HEK293 (cell line): ENCODE data around the gene DRICH1.

Experiments used
- CTCF ChIA-PET: fragments of 350-600 bp; formaldehyde crosslinking; extraction: SDS; loops from one replicate; lab custom pipeline; 2021; ENCODE audit warnings: antibody characterized with exemption; lab: Yijun Ruan, JAX
- POLR2A ChIA-PET: fragments of 300-600 bp; formaldehyde crosslinking; extraction: SDS; loops from one replicate; lab custom pipeline; 2020; ENCODE audit warnings: antibody characterized with exemption, inconsistent platforms; lab: Yijun Ruan, JAX
- H3K27ac ChIP-seq: fragments of 200-500 bp; sonication (Bioruptor generic); 2 replicates; pipeline ENCODE4 v1.5.1; 2014; ENCODE audit warnings: low read depth, low read length, control low read depth, inconsistent platforms; ENCODE audit errors: extremely low read depth
- H3K36me3 ChIP-seq, 2 experiments: fragments of 200-500 bp in 1 of 2; sonication (Bioruptor generic) in 1 of 2; 1 replicate in 1 of 2; 2 replicates in 1 of 2; pipeline ENCODE4 v1.5.1; 2014 to 2017; ENCODE audit warnings: inconsistent platforms in 2 of 2, low read length in 2 of 2; ENCODE audit not compliant: control insufficient read depth in 2 of 2, insufficient read depth in 1 of 2
- H3K4me1 ChIP-seq: fragments of 200-500 bp; sonication (Bioruptor generic); 2 replicates; pipeline ENCODE4 v1.5.1; 2014; ENCODE audit warnings: mild to moderate bottlenecking, low read length, inconsistent platforms; ENCODE audit not compliant: control insufficient read depth, insufficient read depth
- H3K4me3 ChIP-seq: 2 replicates; pipeline ENCODE4 v1.5.1; 2011; ENCODE audit warnings: low read depth, mild to moderate bottlenecking, control low read depth, low read length, moderate library complexity
- H3K9me3 ChIP-seq: fragments of 200-500 bp; sonication (Bioruptor generic); 2 replicates; pipeline ENCODE4 v1.5.1; 2014; ENCODE audit warnings: low read depth, low read length, inconsistent platforms; ENCODE audit not compliant: control insufficient read depth, insufficient read depth
- EGR2 ChIP-seq: fragments of 450-650 bp; formaldehyde crosslinking; IDR thresholded peaks from 2 replicates; pipeline ENCODE4 v1.5.1; 2016; ENCODE audit warnings: low read depth, missing biosample characterization, missing genetic modification characterization
- GLIS1 ChIP-seq: fragments of 450-650 bp; formaldehyde crosslinking; IDR thresholded peaks from 2 replicates; pipeline ENCODE4 v1.5.1; 2016; ENCODE audit warnings: missing biosample characterization, missing genetic modification characterization
- KLF1 ChIP-seq: fragments of 450-650 bp; formaldehyde crosslinking; IDR thresholded peaks from 2 replicates; pipeline ENCODE4 v1.5.1; 2016; ENCODE audit warnings: missing biosample characterization, missing genetic modification characterization
- MEIS1 ChIP-seq: sonication (generic); formaldehyde crosslinking; IDR thresholded peaks from 2 replicates; pipeline ENCODE4 v1.8.1; 2022; ENCODE audit warnings: missing genetic modification reagents, mild to moderate bottlenecking, borderline replicate concordance
- PATZ1 ChIP-seq: fragments of 450-650 bp; formaldehyde crosslinking; IDR thresholded peaks from 2 replicates; pipeline ENCODE4 v1.5.1; 2016; ENCODE audit warnings: missing biosample characterization, missing genetic modification characterization
- REST ChIP-seq: fragments of 450-650 bp; formaldehyde crosslinking; IDR thresholded peaks from 2 replicates; pipeline ENCODE4 v1.5.1; 2016; ENCODE audit warnings: missing biosample characterization, missing genetic modification characterization
- SP2 ChIP-seq: fragments of 450-650 bp; formaldehyde crosslinking; IDR thresholded peaks from 2 replicates; pipeline ENCODE4 v1.5.1; 2016; ENCODE audit warnings: missing biosample characterization, missing genetic modification characterization
- TSHZ1 ChIP-seq: fragments of 450-650 bp; formaldehyde crosslinking; IDR thresholded peaks from 2 replicates; pipeline ENCODE4 v1.5.1; 2016; ENCODE audit warnings: missing biosample characterization, missing genetic modification characterization, borderline replicate concordance
- WT1 ChIP-seq: fragments of 450-650 bp; formaldehyde crosslinking; IDR thresholded peaks from 2 replicates; pipeline ENCODE4 v1.5.1; 2016; ENCODE audit warnings: missing biosample characterization, missing genetic modification characterization
- ZBTB26 ChIP-seq: fragments of 450-650 bp; formaldehyde crosslinking; optimal IDR thresholded peaks from 2 replicates; pipeline ENCODE3; 2016; ENCODE audit warnings: missing biosample characterization, mild to moderate bottlenecking, missing genetic modification characterization
- ZNF112 ChIP-seq: fragments of 450-650 bp; formaldehyde crosslinking; IDR thresholded peaks from 2 replicates; pipeline ENCODE4 v1.5.0; 2017; ENCODE audit warnings: missing biosample characterization, missing genetic modification characterization
- ZNF121 ChIP-seq: fragments of 450-650 bp; formaldehyde crosslinking; IDR thresholded peaks from 2 replicates; pipeline ENCODE4 v1.5.1; 2016; ENCODE audit warnings: missing biosample characterization, missing genetic modification characterization
- ZNF155 ChIP-seq: fragments of 450-650 bp; formaldehyde crosslinking; IDR thresholded peaks from 2 replicates; pipeline ENCODE4 v1.5.1; 2016; ENCODE audit warnings: missing biosample characterization, missing genetic modification characterization
- ZNF157 ChIP-seq: fragments of 450-650 bp; formaldehyde crosslinking; IDR thresholded peaks from 2 replicates; pipeline ENCODE4 v1.5.1; 2016; ENCODE audit warnings: missing biosample characterization, missing genetic modification characterization
- ZNF26 ChIP-seq: fragments of 450-650 bp; formaldehyde crosslinking; IDR thresholded peaks from 2 replicates; pipeline ENCODE4 v1.5.1; 2016; ENCODE audit warnings: missing biosample characterization, missing genetic modification characterization
- ZNF366 ChIP-seq: fragments of 450-650 bp; formaldehyde crosslinking; conservative IDR thresholded peaks from 2 replicates; pipeline ENCODE4 v1.5.1; 2016; ENCODE audit warnings: missing biosample characterization, missing genetic modification characterization
- ZNF37A ChIP-seq: fragments of 450-650 bp; IDR thresholded peaks from 2 replicates; pipeline ENCODE4 v1.5.1; 2018; ENCODE audit warnings: missing biosample characterization, missing genetic modification characterization
- ZNF521 ChIP-seq: fragments of 450-650 bp; formaldehyde crosslinking; IDR thresholded peaks from 2 replicates; pipeline ENCODE4 v1.5.1; 2017; ENCODE audit warnings: missing biosample characterization, mild to moderate bottlenecking, missing genetic modification characterization
- ZNF544 ChIP-seq: fragments of 450-650 bp; formaldehyde crosslinking; IDR thresholded peaks from 2 replicates; pipeline ENCODE4 v1.5.0; 2017; ENCODE audit warnings: missing biosample characterization, missing genetic modification characterization
- ZNF626 ChIP-seq: fragments of 450-650 bp; sonication (Bioruptor Pico); formaldehyde crosslinking; IDR thresholded peaks from 2 replicates; pipeline ENCODE4 v1.5.1; 2018; ENCODE audit warnings: missing biosample characterization, missing genetic modification characterization, inconsistent platforms
- ZNF670 ChIP-seq: fragments of 450-650 bp; formaldehyde crosslinking; IDR thresholded peaks from 2 replicates; pipeline ENCODE4 v1.5.1; 2016; ENCODE audit warnings: missing biosample characterization, missing genetic modification characterization, low read depth
- ZNF701 ChIP-seq: fragments of 450-650 bp; formaldehyde crosslinking; IDR thresholded peaks from 2 replicates; pipeline ENCODE4 v1.5.1; 2016; ENCODE audit warnings: missing biosample characterization, missing genetic modification characterization
- ZNF747 ChIP-seq: fragments of 450-650 bp; formaldehyde crosslinking; IDR thresholded peaks from 2 replicates; pipeline ENCODE4 v1.5.1; 2016; ENCODE audit warnings: missing biosample characterization, missing genetic modification characterization

The DRICH1 gene

GRCh38 chr22:23566705-23567475, 65.2 kb downstream of the DRICH1 start (continued):
- TF ChIP-seq ZNF157 (tag by site-specific recombination) = no peak
- TF ChIP-seq TSHZ1 (tag by site-specific recombination) = no peak
- TF ChIP-seq ZNF670 (tag by site-specific recombination) = no peak
- no peak for TF ChIP-seq ZNF521 (tag by site-specific recombination)

- H3K4me1 ChIP-seq = no peaks in the 10 kb centered on the region; the same call in 1 of the 2 replicates
- no peaks in the 10 kb centered on the region for H3K9me3 ChIP-seq
- CTCF ChIA-PET = interaction anchor here (0.7 kb wide), 1 partner anchor 58 kb away, joined by 3 read pairs; no protein-coding TSS in a partner anchor
- H3K4me3 ChIP-seq = peak overlapping the region; percentile 45
- POLR2A ChIA-PET = no interaction called here
- H3K27ac ChIP-seq = no peak overlapping the region; the same call in 1 of the 2 replicates
- no peaks in the 10 kb centered on the region for H3K36me3 ChIP-seq
- TF ChIP-seq ZNF121 (tag by site-specific recombination) (no peak), KLF1 (tag by site-specific recombination) (peak; percentile 48; the same call in 1 of the 2 replicates), GLIS1 (peak; percentile 90), ZNF366 (tag by site-specific recombination) (0 out of 2 replicates have a peak, but pooled peaks have one; percentile 14), SP2 (tag by site-specific recombination) (peak; percentile 87), EGR2 (peak; percentile 97), ZBTB26 (tag by site-specific recombination) (peak; percentile 53), ZNF701 (tag by site-specific recombination) (no peak), ZNF112 (no peak), MEIS1 (CRISPR knock-in tag) (no peak), PATZ1 (peak; percentile 62), ZNF26 (no peak), ZNF747 (tag by site-specific recombination) (no peak), REST (no peak), WT1 (tag by site-specific recombination) (peak; percentile 13; the same call in 1 of the 2 replicates), ZNF37A (tag by site-specific recombination) (no peak), ZNF544 (tag by site-specific recombination) (no peak), ZNF155 (tag by site-specific recombination) (no peak), ZNF626 (no peak)
Observed at GRCh38 chr22:23565915-23566704, 66.0 kb downstream of the DRICH1 start.
